ENCODE measurements around the gene EVX1. TPM values are rescaled to one million over a fixed set of nuclear protein-coding genes. Genes with fewer than 3 reads are reported as not detected.
A peak's percentile ranks its signal among the peaks of the same experiment; 100 is the strongest.

The EVX1 gene
- total RNA-seq, 1 donor from 2014 or later, result not detected

DNA sequence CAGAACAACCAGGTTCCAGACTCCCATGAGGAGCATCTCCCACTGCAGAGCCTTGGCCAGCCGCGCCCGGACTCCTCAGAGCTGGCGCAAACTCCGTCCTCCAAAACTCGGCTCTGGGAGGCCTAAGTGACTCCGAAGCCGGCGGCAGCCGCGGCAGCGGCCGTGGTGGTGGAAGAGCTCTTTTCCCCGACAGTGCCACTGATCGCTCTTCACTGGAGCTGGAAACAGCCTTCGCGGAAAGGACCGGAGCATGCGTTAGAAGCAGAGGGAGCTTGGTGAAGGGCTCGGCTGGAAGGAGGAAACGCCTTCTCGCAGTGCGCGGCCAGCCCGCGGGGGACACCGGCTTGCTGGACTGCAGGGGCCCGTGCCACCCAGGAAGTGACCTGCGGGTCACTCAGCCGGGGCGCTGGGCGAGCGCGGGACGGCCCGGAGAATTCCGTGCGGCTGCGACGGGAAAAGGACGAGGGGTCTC lies 37.7 kb upstream of the EVX1 start:
- H2AFZ ChIP-seq (replicated peaks), result no peak overlapping the region
- no peak overlapping the region for H3K9ac ChIP-seq

DNA sequence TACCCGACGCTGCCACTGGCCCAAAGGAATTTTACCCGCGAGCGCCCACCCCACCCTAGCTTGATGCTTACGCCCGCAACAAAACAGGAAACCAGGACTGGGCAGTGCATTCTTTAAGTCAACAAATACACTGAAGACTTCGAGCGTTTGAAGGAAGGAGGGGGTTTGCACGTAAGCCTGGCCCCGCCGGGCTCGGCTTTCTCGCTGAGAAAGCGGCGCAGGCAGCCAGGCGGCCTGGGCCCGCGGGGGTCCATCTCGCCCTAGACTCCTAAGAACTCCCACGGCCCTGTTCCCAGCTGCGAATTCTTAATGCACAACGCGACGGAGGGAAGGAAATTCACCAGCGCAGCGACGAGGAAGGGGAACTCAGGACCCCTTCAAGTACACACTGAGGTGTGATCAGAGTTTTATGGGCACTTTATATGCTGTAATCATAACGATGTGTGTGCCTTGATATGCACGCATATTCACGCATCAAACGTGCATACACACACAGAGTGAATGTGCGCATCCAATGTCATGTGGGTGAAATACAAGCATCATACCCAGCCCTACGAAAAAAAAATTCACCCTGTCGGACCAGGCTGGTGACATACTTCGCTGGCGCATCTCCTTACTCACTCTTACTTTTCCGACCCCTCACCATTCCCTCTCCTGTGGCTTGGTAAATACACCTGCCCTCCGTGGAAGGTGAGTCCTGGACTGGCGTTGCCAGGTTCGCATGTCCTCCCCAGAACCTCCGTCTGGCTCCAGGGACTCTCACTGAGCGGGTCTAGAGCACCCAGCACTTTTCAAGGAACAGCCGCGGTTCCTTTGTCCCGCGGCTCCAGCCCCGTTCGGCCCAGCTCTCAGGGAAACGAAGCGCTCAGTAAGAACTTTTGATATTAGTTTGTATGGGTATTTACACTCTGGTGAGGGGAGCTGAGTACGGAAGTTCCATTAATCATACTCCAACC lies 37.0 kb upstream of the EVX1 start:
- H3K4me1 Mint-ChIP-seq, result peaks cover 9% of the 10 kb centered on the region
- Histone ChIP-seq H4K20me1 (ENCODE audit: low read depth) (peaks cover 96% of the 10 kb centered on the region), H3F3A (ENCODE audit: low read depth) (peaks cover 12% of the 10 kb centered on the region), H3K9ac (no peak overlapping the region), H3K36me3 (no peaks in the 10 kb centered on the region), H2AFZ (replicated peaks) (no peak overlapping the region), H3K4me2 (peak overlapping the region; percentile 12), H3K4me1 (peaks cover 11% of the 10 kb centered on the region), H3K27me3 (peaks cover 100% of the 10 kb centered on the region), H3K4me3 (peak overlapping the region; percentile 2), H3K79me2 (ENCODE audit: low read depth) (no peaks in the 10 kb centered on the region), H3K9me3 (ENCODE audit: low read depth) (no peaks in the 10 kb centered on the region), H3K27ac (no peak overlapping the region)
- H3K9me3 Mint-ChIP-seq, result peaks cover 13% of the 10 kb centered on the region
- peak overlapping the region; percentile 1 for H3K4me3 Mint-ChIP-seq
- DNase-seq (ENCODE audit: low spot score), result peak; percentile 74
- peaks cover 95% of the 10 kb centered on the region for H3K27me3 Mint-ChIP-seq (ENCODE audit: insufficient read depth, low read depth)
- H3K36me3 Mint-ChIP-seq, result no peaks in the 10 kb centered on the region
- TF ChIP-seq EZH2 (IDR thresholded peaks at IDR 0.05) (peak; percentile 99), EZH2phosphoT487 (IDR thresholded peaks at IDR 0.05) (peak; percentile 94)
- TF ChIP-seq, protein P1, sequence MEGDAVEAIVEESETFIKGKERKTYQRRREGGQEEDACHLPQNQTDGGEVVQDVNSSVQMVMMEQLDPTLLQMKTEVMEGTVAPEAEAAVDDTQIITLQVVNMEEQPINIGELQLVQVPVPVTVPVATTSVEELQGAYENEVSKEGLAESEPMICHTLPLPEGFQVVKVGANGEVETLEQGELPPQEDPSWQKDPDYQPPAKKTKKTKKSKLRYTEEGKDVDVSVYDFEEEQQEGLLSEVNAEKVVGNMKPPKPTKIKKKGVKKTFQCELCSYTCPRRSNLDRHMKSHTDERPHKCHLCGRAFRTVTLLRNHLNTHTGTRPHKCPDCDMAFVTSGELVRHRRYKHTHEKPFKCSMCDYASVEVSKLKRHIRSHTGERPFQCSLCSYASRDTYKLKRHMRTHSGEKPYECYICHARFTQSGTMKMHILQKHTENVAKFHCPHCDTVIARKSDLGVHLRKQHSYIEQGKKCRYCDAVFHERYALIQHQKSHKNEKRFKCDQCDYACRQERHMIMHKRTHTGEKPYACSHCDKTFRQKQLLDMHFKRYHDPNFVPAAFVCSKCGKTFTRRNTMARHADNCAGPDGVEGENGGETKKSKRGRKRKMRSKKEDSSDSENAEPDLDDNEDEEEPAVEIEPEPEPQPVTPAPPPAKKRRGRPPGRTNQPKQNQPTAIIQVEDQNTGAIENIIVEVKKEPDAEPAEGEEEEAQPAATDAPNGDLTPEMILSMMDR (IDR thresholded peaks at IDR 0.05), result peak; percentile 3
- H3K27ac Mint-ChIP-seq, result no peak overlapping the region

More for the DNA sequence above, 37.7 kb upstream of the EVX1 start:
- Histone ChIP-seq H3K36me3 (no peaks in the 10 kb centered on the region), H4K20me1 (ENCODE audit: low read depth) (peaks cover 97% of the 10 kb centered on the region), H3K27me3 (peaks cover 100% of the 10 kb centered on the region), H3K4me2 (peak overlapping the region; percentile 12), H3K4me1 (peaks cover 11% of the 10 kb centered on the region), H3F3A (ENCODE audit: low read depth) (peaks cover 16% of the 10 kb centered on the region), H3K27ac (no peak overlapping the region), H3K9me3 (ENCODE audit: low read depth) (no peaks in the 10 kb centered on the region), H3K4me3 (peak overlapping the region; percentile 2), H3K79me2 (ENCODE audit: low read depth) (no peaks in the 10 kb centered on the region)
- DNase-seq (ENCODE audit: low spot score), result peak; percentile 69
- peaks cover 13% of the 10 kb centered on the region for H3K9me3 Mint-ChIP-seq
- peaks cover 9% of the 10 kb centered on the region for H3K4me1 Mint-ChIP-seq
- TF ChIP-seq EZH2phosphoT487 (IDR thresholded peaks at IDR 0.05), result peak; percentile 89
- TF ChIP-seq, protein P1 (IDR thresholded peaks at IDR 0.05), result no peak
- peak; percentile 95 for TF ChIP-seq EZH2 (IDR thresholded peaks at IDR 0.05)
- no peaks in the 10 kb centered on the region for H3K36me3 Mint-ChIP-seq
- peaks cover 92% of the 10 kb centered on the region for H3K27me3 Mint-ChIP-seq (ENCODE audit: insufficient read depth, low read depth)
- no peak overlapping the region for H3K4me3 Mint-ChIP-seq
- H3K27ac Mint-ChIP-seq, result no peak overlapping the region

DNA sequence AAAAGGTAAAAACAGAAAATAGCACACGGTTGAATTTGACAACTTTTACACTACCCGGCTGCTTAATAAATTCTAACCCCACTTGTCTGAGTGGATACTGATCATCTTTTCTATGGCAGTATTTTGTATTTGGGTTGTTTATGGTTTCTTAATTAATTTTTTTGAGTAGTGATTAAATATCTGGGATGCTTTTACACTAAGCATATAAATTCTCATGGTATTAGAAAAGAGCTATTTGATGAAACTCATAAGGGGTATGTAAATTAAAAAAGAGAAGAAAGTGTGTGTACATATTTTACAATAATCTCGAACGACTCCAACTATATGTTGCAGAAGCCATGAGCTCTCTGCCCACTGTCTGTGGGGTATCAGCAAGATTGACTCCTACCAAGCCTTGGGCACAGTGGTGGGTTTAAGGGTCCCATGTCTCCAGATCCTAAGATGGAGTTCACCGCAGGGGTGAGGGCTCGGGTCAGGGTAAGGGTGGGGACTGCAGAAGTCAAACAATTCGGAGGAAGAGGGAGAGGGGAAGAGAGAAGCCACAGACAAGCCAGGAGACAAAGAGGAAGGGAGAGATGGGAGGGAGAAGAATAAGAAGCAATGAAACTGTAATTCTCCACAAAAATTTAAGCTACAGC lies 35.1 kb upstream of the EVX1 start:
- Histone ChIP-seq H3K27me3 (peaks cover 100% of the 10 kb centered on the region), H3K27ac (no peak overlapping the region), H3K9me3 (ENCODE audit: low read depth) (no peaks in the 10 kb centered on the region), H4K20me1 (ENCODE audit: low read depth) (peaks cover 96% of the 10 kb centered on the region), H3K9ac (no peak overlapping the region), H2AFZ (replicated peaks) (no peak overlapping the region), H3K79me2 (ENCODE audit: low read depth) (no peaks in the 10 kb centered on the region), H3K4me3 (no peak overlapping the region), H3F3A (ENCODE audit: low read depth) (peaks cover 9% of the 10 kb centered on the region), H3K4me1 (peaks cover 11% of the 10 kb centered on the region), H3K4me2 (peak overlapping the region; percentile 7), H3K36me3 (no peaks in the 10 kb centered on the region)
- Mint-ChIP-seq H3K27me3 (ENCODE audit: insufficient read depth, low read depth) (peaks cover 95% of the 10 kb centered on the region), H3K4me1 (peaks cover 6% of the 10 kb centered on the region), H3K27ac (no peak overlapping the region), H3K36me3 (no peaks in the 10 kb centered on the region), H3K9me3 (peaks cover 8% of the 10 kb centered on the region), H3K4me3 (no peak overlapping the region)
- DNase-seq (ENCODE audit: low spot score), result no peak
- peak; percentile 15 for TF ChIP-seq EZH2 (IDR thresholded peaks at IDR 0.05)
- TF ChIP-seq EZH2phosphoT487 (IDR thresholded peaks at IDR 0.05), result no peak

Measured in neural progenitor cell (in vitro differentiated cells).